Activated CD4-positive, alpha-beta T cell treated with anti-CD3 and anti-CD28 coated beads, Interleukin-2, amount 50 U/mL, for 1 hour (primary cell): ENCODE measurements around the gene ULBP2.
"Not testable (repeated sequence)": the region's sequence is repeated elsewhere in the genome, so short reads cannot be mapped to it uniquely, and the experiment has no call there.

Experiments used
- DNase-seq: peaks from one replicate; pipeline ENCODE4 v3.0.0-alpha.2; 2020

The ULBP2 gene

DNA sequence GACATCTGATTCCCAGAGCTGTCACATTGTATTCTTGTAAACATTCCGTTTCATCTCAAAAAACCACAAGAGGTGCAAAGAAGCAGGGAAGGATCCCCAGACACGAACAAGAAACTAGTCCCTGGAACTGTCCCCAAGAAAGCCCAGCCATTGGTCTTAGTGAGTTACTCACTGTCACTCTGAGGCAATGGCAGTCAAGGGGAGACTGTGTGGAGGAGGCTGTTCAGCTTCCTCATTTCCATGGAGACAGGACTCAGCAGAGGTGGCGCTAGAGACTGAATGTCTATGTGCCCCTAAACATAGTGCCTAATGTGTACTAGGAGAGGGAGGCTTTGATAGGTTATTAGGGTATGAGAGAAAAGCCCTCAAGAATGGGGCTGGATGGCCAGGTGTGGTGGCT is 33.0 kb downstream of the ULBP2 start:
- DNase-seq: no peak

DNA sequence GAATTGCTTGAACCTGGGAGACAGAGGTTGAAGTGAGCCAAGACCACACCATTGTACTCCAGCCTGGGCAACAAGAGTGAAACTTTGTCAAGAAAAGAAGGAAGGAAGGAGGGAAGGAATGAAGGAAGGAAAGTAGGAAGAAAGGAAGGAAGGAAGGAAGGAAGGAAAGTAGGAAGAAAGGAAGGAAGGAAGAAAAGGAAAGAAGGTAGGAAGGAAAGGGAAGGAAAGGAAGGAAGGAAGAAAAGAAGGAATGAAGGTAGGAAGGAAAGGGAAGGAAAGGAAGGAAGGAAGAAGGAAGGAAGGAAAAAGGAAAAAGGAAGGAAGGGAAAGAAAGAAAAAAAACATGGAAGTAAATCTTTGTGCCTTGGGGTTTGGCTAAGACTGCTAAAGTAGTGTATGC is 33.6 kb downstream of the ULBP2 start:
- no peak for DNase-seq

DNA sequence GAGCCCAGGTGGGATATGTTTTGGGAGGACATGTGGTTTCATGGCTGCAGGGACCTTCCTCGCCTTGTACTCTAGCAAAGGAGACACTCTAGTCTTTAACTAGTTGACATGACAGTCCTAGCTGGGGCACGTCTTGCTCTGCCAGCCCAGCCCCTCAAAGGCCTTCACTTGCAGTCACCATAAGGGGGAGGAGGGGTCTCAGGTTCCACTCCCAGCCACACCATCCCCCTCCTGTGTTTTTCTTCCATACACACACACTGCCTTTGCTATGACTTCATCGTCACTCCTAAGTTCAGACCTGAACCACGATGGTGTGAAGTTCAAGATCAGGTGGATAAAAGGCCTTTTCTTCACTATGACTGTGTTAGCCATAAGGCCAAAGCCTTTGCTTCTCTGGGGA is 35.4 kb downstream of the ULBP2 start:
- no peak for DNase-seq

DNA sequence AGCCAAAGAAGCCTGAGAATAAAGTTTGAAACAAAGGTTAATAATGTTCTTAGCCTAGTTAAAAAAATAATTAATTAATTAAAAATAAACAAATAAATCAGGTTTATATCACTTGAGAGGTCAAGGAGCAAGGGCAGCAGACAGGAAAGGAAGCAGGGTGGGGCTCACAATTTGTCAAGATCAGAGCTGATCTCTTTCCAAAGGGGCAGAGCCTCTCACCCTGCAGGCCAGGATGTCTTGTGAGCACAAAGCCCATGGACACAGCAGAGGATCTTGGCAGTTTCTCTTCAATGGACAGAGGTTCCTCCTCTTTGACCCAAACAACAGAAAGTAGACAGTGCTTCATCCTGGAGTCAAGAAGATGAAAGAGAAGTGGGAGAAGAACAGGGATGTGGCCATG is 36.8 kb downstream of the ULBP2 start:
- no peak for DNase-seq

DNA sequence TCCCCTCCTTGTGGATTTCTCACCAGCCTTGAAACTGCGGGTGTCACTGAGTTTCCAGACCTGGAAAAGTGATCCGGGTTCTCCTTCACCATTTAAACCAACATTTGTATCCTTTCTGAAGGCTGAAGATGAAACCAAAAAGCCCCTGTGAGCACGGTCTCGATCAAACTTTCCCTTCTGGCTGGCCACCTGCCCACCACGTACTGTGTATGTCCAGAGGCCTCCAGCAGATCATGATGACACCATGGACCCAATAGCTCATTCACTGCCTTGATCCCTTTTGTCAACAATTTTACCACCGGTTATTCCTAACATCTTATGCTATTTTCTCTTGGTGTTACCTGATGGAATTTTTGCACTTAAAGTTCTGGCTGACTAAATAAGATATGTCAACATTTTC is 37.5 kb downstream of the ULBP2 start:
- no peak for DNase-seq

DNA sequence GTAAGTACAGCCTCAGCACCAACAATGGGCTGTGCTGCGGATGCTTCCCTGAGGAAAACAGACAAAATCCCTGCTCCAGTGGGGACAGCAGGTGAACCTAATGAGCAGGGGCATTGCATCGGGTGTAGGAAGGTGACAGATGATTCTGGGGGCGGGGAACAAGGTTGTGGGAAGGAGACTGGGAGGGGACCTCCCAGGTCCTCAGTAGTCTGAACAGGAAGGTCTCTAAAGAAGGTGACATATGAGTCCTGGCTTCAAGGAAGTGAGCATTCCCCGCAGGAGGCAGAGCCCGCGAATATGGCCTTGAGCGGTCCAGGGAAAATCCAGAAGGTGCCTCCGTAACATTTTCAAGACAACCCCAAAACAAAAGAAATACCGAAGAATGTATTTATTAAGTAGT is 41.3 kb downstream of the ULBP2 start:
- no peak for DNase-seq

DNA sequence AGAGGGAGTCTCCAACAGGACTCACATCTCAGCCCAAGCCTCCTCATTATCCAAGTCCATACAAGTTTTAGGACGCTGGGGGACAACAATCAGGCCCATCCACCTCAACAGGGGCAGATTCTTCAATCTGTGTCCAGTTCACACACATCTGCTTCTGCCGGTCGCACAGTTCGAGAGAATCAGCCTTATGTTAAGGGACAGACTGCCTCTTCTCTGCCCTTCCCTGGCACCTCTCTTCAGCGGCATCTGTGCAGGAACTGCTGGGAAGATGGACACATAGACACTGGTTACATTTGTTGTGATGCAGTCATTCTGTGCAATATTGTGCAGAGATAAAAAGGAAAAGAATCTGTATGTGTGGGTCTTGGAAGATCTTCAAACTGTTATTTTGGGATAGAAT is 43.0 kb downstream of the ULBP2 start:
- no peak for DNase-seq

DNA sequence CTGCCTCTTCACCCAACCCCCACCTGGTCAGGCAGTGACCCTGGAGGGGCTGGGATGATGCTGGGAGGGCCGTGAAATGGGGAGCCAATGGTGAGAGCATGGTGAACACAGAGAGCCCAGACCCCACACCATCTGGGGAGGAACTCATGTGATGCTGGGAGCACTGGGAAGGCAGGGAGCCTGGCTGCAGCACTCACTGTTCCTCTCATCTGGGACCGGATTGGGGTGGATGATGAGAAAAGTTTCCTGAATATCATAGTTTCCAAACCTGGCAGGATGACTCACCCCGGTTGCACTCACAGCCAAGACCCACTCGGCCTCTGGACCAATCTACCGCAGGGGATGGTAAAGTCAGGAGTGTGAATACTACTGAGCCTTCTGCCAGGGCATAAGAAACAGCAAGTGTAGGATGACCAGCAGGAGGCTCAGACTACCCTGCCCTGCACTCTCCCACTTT is 43.7 kb downstream of the ULBP2 start:
- DNase-seq: no peak

DNA sequence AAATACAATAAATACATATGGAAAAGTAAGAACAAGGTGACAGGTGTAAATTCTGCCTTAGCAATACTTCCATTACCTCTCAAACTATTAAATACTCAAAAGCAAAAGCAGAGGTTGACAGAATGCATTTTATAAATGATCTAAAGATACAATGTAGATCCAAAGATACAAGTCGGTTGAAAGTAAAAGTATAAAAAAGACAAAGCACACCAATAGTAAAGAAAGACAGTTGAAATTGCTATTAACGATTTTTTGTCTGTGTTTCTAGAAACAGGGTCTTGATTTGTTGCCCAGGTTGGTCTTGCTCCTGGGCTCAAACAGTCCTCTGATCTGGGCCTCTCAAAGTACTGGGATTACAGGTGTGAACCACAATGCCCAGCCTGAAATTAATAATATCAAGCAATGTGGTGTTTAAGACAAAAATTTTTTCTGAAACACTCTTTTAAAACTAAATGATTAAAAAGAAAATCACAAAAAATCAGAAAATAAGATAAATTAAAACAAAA is 45.8 kb downstream of the ULBP2 start:
- no peak for DNase-seq

DNA sequence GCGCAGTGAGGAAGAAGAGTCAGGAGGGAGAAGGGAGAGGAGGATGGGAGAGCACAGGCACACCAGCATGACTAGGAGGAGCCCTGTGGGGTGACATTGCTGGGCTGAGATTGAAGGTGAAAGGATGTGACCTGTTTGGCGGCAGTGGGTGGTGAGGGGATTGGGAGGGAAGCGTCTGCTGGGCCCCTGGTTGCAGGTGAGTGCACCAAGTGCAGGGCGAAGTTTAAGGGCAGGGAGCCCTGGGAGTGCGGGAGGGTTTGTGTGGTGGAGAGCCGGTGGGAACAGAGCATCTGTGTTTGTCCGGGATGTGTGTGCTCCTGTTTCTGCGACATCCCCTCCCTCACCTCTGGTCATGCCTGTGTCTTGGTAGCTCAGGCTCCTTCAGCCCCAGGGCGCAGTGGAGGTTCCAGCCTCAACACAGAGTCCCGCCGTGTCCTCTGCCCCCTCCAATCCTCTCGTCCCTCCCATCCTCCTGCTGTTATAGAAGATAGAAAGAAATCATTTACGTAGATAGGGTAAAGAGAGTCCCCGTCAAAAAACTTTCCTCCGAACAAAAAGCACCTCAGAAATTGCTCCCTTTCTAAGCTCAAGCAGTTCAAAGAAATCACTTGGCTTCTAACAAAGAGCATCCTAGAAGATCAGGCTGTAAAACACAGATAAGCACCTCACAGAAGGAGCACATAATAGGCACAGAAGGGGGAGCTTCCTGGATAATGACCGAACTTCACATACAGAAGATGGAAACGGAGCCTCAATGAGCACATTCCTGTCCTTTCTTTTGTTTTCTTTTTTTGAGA is 46.9 kb downstream of the ULBP2 start:
- no peak for DNase-seq

DNA sequence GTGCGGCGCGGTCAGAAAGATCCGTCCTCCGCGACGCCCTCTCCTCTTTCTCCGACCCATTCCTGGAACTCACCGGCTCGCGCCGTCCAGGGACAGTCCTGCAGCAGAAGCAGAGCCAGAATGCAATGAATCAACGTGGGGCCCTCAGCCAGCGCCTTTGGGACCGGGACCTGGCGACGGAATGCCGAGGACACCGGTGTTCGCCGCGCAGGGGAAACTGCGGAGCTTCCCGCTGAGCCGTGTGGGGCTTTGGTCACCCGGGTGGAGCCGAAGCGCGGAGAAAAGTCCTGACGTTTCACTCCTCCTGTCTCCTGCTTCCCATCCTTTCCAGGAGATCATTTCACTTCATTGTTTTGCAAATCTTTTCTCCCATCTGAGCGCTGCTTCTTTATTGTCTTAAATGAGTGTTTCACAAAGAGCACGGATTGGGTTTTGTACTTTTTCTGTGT is 48.4 kb downstream of the ULBP2 start:
- DNase-seq: no peak

DNA sequence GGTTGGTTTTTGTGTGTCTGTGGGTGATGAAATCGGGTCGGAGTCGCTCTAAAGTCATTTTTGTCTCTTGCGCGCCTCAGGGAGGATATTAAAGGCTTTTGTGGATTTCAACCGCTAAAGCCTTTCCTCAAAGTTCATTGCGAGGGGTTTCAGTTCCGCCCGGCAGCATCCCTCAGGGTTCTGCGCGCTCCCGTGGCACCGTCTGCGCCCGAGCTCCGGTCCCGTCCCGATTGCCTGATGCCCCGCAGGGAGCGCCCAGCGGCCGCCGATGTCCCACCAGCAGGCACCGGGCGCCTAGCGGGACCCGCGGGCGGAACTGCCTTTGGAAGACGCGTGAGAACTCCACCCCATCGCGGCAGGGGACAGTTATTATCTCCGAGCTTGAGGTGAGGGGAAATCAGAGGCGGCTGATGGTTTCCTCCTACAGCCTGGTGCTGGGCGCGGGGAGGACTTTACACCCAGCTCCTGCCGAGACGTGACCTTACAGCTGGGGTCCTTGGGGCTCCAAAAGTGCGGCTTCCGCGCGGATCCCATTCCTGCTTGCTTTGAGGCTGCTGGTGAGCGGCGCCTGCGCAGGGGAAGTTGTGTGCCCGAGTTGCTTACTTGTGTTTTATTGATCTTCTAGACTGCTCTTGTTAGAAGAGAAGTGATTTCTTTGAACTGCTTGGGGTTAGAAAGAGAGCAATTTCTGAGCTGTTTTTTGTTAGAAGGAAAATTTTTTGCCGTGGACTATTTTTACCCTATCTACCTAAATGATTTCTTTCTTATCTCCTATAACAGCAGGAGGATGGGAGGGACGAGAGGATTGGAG is 49.1 kb downstream of the ULBP2 start:
- DNase-seq: no peak

DNA sequence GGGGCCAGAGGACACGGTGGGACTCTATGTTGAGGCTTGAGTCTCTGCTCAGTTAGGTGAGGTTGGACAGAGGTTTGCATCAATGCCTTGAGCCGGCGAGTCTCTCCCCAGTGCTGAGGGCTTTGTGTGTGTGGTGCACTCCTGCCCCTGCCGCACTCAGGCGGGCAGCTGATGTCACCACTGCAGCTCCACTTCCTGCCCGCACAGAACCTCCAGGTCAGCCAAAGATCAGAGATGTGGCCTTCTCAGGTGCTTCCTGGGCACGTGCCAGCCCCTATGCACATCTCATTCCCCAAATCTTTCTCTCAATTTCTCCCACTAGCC is 49.6 kb downstream of the ULBP2 start:
- DNase-seq: not testable (repeated sequence)

DNA sequence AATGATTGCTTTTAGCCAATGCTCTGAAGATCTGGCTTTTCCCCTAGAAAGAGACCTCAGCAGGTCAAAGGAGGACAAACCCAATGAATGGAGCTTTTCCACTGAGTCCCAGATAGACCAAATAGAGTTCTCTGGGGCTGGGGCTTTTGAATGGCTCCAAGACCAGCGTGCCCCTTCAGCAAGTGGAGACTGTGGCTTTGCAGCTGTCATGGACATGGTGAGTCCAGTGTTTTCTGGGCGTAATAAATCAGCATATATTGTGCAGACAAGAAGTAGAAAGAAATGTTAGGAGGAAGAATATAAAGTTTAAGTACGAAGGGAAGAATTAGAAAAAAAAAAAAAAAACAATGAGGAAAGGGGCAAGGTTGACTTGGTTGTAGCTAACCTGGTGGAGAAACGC is 50.0 kb downstream of the ULBP2 start:
- no peak for DNase-seq

DNA sequence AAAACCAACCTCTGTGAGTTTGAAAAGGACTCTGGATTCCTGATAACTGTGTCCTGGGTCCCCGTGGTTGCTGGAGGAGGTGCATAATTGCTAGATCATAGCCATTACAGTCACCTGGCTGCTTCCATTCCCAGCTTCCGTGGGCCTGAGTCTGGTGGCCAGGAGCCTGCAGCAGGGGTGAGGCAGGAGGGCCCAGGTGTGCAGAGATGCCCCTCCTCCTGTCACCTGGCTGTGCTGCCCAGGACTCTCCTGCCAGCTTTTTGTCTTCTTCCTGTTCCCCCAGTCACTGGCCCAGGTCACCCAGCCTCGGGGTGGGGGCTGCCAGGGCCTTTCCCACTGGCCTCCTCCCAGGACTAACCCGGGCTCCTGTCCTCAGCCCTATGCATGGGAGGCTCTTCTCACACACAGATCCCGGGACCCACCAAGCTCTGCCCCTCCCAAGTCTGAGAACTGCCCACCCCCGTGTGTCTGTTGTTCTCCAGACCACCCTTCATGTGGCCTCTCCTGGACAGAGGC is 53.5 kb downstream of the ULBP2 start:
- DNase-seq: no peak

DNA sequence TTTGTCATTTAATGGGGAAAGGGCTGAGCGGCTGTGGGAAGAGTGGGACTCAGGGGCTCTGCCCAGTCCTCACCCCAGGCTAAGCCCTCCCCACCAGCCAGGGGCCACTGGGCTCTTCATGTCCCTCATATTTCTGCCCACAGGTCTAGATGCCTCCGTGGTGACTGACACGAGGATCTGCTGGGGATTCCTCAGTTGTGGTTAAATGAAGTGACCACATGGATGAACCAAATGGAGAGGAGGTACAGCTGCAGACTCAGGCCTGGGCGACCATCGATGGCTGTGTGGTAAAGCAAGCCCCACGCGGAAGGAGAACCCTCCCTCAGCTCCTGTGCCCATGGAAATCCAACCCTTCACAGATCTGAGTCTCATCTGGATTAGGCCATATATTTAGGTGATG is 54.2 kb downstream of the ULBP2 start:
- no peak for DNase-seq
